KOPT-K1 (cell line): Measurements from ENCODE around the gene FOXP1.

ENCODE experiments used
- H3K27ac ChIP-seq: fragments of 200-600 bp; sonication (generic); 2 replicates; pipeline ENCODE4 v1.5.1; 2016; ENCODE audit warnings: antibody characterized with exemption, mild to moderate bottlenecking, low read depth, low read length; ENCODE audit not compliant: poor library complexity, severe bottlenecking
- H3K36me3 ChIP-seq: fragments of 200-600 bp; sonication (generic); 2 replicates; pipeline ENCODE4 v1.5.1; 2017; ENCODE audit warnings: antibody characterized with exemption, mild to moderate bottlenecking, low read length, moderate library complexity; ENCODE audit not compliant: insufficient read depth
- H3K9me3 ChIP-seq: fragments of 200-600 bp; sonication (generic); 2 replicates; pipeline ENCODE4 v1.5.1; 2017; ENCODE audit warnings: antibody characterized with exemption, low read length, mild to moderate bottlenecking; ENCODE audit not compliant: insufficient read depth, poor library complexity, severe bottlenecking

FOXP1 gene

GRCh38 chr3:71461749-71462483, 121.6 kb downstream of the FOXP1 start:
- H3K9me3 ChIP-seq: no peaks in the 10 kb centered on the region
- H3K27ac ChIP-seq: no peak overlapping the region

GRCh38 chr3:71461114-71461513, 122.4 kb downstream of the FOXP1 start:
- Histone ChIP-seq H3K27ac (no peak overlapping the region), H3K9me3 (no peaks in the 10 kb centered on the region), H3K36me3 (no peaks in the 10 kb centered on the region)

More at GRCh38 chr3:71461749-71462483, 121.6 kb downstream of the FOXP1 start:
- H3K36me3 ChIP-seq: no peaks in the 10 kb centered on the region

DNA sequence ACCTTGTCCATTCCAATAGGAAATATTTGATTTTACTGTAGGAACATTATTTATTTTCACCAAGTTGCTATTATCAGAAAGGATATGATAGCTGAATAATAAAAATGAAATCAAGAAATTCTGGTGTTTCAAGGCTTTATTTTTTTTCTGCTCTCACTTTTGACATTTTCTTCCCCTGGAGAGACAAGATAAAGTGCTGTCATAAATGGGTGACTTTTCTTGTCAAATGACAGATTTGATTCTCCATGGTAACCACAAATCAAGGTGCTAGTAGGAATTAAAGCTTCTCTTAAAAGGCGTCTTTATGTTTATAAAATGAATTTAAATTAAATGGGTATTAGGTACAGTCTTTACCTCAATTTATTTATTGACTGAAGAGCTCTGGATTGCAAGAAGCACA, 124.6 kb downstream of the FOXP1 start:
- Histone ChIP-seq H3K27ac (no peak overlapping the region), H3K9me3 (no peaks in the 10 kb centered on the region), H3K36me3 (no peaks in the 10 kb centered on the region)

DNA sequence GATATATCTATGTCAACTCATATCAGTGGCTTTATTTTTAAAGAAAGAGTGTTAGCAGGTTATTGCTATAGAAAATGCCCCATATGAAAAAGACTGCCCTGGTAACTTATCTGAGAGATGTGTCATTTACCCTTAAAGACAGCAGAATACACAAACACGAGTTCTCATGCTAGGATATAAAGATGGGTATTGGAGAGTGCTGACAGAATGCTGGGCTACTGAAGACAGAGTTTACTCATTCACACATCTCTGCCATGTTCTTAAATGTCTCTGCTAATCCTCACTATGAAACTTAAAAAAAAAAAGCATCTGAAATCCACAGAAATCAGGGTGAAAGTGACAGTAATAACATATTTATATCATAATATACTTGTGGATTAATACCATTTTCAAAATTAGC, 126.7 kb downstream of the FOXP1 start:
- Histone ChIP-seq H3K36me3 (no peaks in the 10 kb centered on the region), H3K27ac (no peak overlapping the region)

GRCh38 chr3:71456156-71456555, 127.4 kb downstream of the FOXP1 start:
- Histone ChIP-seq H3K36me3 (no peaks in the 10 kb centered on the region), H3K27ac (peak overlapping the region; percentile 69), H3K9me3 (no peaks in the 10 kb centered on the region)

More for the DNA sequence above, 126.7 kb downstream of the FOXP1 start:
- no peaks in the 10 kb centered on the region for H3K9me3 ChIP-seq

- Histone ChIP-seq H3K36me3 (no peaks in the 10 kb centered on the region), H3K27ac (peak overlapping the region; percentile 69), H3K9me3 (no peaks in the 10 kb centered on the region)
These were observed 128.8 kb downstream of the FOXP1 start for GRCh38 chr3:71454512-71455403.

GRCh38 chr3:71453822-71454511, 129.6 kb downstream of the FOXP1 start:
- Histone ChIP-seq H3K36me3 (no peaks in the 10 kb centered on the region), H3K9me3 (no peaks in the 10 kb centered on the region), H3K27ac (peak overlapping the region; percentile 69)

- Histone ChIP-seq H3K27ac (peak overlapping the region; percentile 69), H3K36me3 (no peaks in the 10 kb centered on the region), H3K9me3 (no peaks in the 10 kb centered on the region)
These were observed 130.2 kb downstream of the FOXP1 start for GRCh38 chr3:71453319-71453718.

GRCh38 chr3:71451812-71452211, 131.7 kb downstream of the FOXP1 start:
- H3K36me3 ChIP-seq: no peaks in the 10 kb centered on the region
- H3K27ac ChIP-seq: peak overlapping the region; percentile 48
- H3K9me3 ChIP-seq: no peaks in the 10 kb centered on the region

DNA sequence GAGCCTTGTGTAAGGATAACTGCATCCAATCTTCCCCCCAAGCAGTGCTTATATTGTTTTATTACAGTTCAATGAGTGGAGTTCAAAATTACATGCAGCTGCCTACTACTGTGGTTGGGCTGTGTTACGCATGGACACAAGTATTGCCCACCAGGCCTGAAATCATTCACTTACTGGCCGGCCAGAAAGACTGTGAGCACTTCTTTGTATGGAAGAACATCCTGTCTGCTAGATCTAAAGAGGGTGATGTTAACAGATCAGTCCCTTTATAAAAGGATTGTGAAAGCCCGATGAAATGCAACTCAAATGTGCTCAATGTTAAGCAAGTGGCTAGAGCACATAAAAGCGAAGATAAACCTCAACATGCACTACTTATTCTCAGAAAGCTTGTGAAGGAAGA, 132.5 kb downstream of the FOXP1 start:
- Histone ChIP-seq H3K9me3 (no peaks in the 10 kb centered on the region), H3K27ac (peak overlapping the region; percentile 48), H3K36me3 (no peaks in the 10 kb centered on the region)

DNA sequence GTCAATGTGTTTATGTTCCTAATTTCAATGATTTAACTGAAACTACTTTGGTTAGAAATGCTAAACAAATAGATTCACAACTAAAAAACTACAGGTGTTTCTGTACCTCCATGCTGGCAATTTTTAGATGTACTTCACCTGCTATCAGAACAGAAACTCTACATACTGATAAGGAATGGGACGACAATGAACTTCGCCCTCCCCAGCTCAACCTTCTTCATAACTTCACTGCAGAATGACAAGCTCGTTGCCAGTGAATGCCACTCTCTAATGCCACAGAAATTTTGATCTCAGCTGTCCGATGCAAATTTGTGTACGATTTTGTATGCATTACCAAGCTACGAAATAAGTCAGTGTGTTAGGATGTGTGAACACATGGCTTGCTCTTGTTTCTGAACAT, 133.4 kb downstream of the FOXP1 start:
- Histone ChIP-seq H3K27ac (no peak overlapping the region), H3K9me3 (no peaks in the 10 kb centered on the region)

DNA sequence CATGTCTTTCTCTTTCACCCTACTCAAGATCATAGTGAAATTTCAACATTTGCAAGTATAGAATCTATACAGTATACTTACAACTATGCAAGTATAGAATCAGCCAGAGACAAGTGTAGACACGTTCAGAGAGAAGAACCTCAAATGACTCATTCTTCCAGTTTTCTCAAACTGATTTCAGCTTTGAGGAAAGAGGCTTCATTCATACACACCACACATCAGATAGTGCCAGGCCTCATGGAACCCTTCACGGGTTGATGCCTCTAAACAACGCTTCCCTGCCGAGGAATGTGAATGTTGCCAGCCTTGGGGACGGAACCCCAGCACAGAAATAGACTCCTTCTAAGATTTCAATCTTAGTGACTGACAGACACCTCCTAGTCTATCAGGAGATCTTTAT, 135.7 kb downstream of the FOXP1 start:
- Histone ChIP-seq H3K36me3 (no peaks in the 10 kb centered on the region), H3K27ac (peak overlapping the region; percentile 95), H3K9me3 (no peaks in the 10 kb centered on the region)

More for the DNA sequence above, 133.4 kb downstream of the FOXP1 start:
- H3K36me3 ChIP-seq: no peaks in the 10 kb centered on the region

DNA sequence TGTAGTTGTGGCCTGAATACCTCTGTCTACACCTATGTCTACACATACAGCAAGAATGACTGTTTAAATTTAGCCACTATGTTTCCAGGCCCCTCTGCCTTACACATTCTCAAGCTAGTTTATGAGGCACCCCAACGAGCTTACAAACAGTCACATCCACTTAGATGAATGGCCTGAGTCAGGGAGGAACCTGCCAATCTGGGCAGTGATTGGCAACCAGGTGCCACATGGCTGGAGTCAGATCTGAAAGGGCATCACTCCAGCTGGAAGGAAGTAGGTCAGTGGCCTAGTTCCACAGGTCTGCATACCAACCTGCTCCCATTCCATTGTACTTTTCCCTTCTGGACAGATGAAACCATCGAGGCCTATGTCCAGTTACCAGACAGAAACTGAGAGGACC, 136.3 kb downstream of the FOXP1 start:
- peak overlapping the region; percentile 95 for H3K27ac ChIP-seq
- no peaks in the 10 kb centered on the region for H3K36me3 ChIP-seq
- no peaks in the 10 kb centered on the region for H3K9me3 ChIP-seq

- no peaks in the 10 kb centered on the region for H3K9me3 ChIP-seq
- peak overlapping the region; percentile 95 for H3K27ac ChIP-seq
- no peaks in the 10 kb centered on the region for H3K36me3 ChIP-seq
These were observed 136.8 kb downstream of the FOXP1 start for GRCh38 chr3:71446734-71447133.

DNA sequence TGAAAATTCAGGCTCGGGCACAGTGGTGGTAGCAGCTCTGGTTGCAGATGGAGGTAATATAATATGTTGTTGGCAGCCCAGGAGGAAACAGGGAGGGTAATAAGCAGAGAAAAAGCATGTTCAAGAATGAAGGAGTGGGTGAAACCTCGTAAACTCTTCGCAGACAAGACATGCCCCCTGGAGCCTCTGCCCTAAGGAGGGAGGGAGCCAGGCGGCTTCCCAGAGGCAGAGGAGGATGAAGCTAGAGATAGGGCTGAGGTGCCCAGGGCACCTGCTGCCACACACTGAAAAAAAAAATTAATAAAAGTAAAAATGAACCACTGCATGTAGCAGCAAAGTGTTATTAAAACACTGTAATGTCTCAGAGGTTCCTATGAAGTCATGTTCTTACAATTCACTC, 137.3 kb downstream of the FOXP1 start:
- Histone ChIP-seq H3K36me3 (no peaks in the 10 kb centered on the region), H3K9me3 (no peaks in the 10 kb centered on the region), H3K27ac (peak overlapping the region; percentile 95)
